Psoas muscle (tissue), 8 donors: ENCODE measurements around the gene HLA-DMA. TPM values are rescaled to one million over a fixed set of nuclear protein-coding genes. Genes with fewer than 3 reads are reported as not detected.
"Not testable (repeated sequence)": the region's sequence is repeated elsewhere in the genome, so short reads cannot be mapped to it uniquely, and the experiment has no call there.

Experiments
- ATAC-seq, 4 donors: fragments of 200-7000 bp; cut with Tn5 transposase; one replicate each; pipeline ENCODE4 v1.9.1; 2020; ENCODE audit warnings: moderate library complexity in 3 of 4, mild to moderate bottlenecking in 2 of 4
- DNase-seq, 2 donors: peaks; one replicate each; pipeline ENCODE4 v3.0.0-alpha.2; 2020
- H3K27ac ChIP-seq: fragments of 200-600 bp; one replicate; pipeline ENCODE4 v1.8.0; 2022
- H3K27me3 ChIP-seq, 3 donors: fragments of 200-600 bp in 1 of 3; one replicate each; pipeline versions ENCODE4 v1.6.1 to v1.8.0; 2013 to 2022; ENCODE audit warnings: low read length in 2 of 3, mild to moderate bottlenecking in 2 of 3, moderate library complexity in 1 of 3; ENCODE audit not compliant: insufficient read depth in 3 of 3
- H3K36me3 ChIP-seq, 2 donors: fragments of 200-600 bp in 1 of 2; one replicate each; pipeline versions ENCODE4 v1.6.1 to v1.8.0; 2013 to 2022; ENCODE audit warnings: low read depth in 1 of 2, mild to moderate bottlenecking in 1 of 2, moderate library complexity in 1 of 2; ENCODE audit not compliant: insufficient read depth in 1 of 2
- H3K4me1 ChIP-seq: fragments of 200-600 bp; one replicate; pipeline ENCODE4 v1.8.0; 2022
- H3K4me3 ChIP-seq: fragments of 200-600 bp; one replicate; pipeline ENCODE4 v1.8.0; 2022; ENCODE audit warnings: mild to moderate bottlenecking
- H3K9me3 ChIP-seq: fragments of 200-600 bp; one replicate; pipeline ENCODE4 v1.8.0; 2022
- WGBS, 3 donors: extraction: QIAGEN DNeasy Blood & Tissue Kit; methylation state at CpG; one replicate each; pipeline versions ENCODE4 v1.1.6 to v1.1.7; 2013; 5-methylcytosine and 5-hydroxymethylcytosine counted together
- intact Hi-C, 2 donors: fragments of 100-400 bp; cut with DNase I; formaldehyde crosslinking; loops; one replicate each; pipeline versions ENCODE4 v1.11.0 to v1.14.2; 2022
- polyA plus RNA-seq, 3 donors: library from polyadenylated mRNA; stranded (reverse); fragments of 200-250 nt; gene quantifications; one replicate each; pipeline ENCODE4 v1.2.3, GENCODE V29; 2013
- total RNA-seq, 4 donors: library from RNA; stranded (reverse); fragmentation: NEBNext Ultra II Directional in 2 of 4; extraction: Animal tissue kit (Norgen Biotek cat#: 25700) in 2 of 4; gene quantifications; one replicate each; pipeline versions ENCODE4 v1.2.1 to v1.2.4, GENCODE V29; 2021 to 2023
- TF ChIP-seq, protein P1 (sequence below): fragments of 200-600 bp; IDR thresholded peaks from one replicate; pipeline ENCODE4 v1.8.0; 2022; ENCODE audit warnings: antibody characterized with exemption
- donor health status: healthy with polysubstance abuse.
- donor health status: DM: no; HTN: no; CAD: no; lungs with moderate emphysema.
- donor health status: Bipolar disorder and iron deficiency.
- donor health status: healthy.
- donor health status: DM: yes; HTN: yes; CAD: no.
- donor health status: DM: no; HTN: no; CAD: no.
- donor health status: DM: no; HTN: no; CAD: no.
- donor health status: DM: yes; HTN: yes; CAD: no.

The HLA-DMA gene
- total and polyA plus RNA-seq, 7 donors = 3.2 to 12.0 (median 7.3) TPM

DNA sequence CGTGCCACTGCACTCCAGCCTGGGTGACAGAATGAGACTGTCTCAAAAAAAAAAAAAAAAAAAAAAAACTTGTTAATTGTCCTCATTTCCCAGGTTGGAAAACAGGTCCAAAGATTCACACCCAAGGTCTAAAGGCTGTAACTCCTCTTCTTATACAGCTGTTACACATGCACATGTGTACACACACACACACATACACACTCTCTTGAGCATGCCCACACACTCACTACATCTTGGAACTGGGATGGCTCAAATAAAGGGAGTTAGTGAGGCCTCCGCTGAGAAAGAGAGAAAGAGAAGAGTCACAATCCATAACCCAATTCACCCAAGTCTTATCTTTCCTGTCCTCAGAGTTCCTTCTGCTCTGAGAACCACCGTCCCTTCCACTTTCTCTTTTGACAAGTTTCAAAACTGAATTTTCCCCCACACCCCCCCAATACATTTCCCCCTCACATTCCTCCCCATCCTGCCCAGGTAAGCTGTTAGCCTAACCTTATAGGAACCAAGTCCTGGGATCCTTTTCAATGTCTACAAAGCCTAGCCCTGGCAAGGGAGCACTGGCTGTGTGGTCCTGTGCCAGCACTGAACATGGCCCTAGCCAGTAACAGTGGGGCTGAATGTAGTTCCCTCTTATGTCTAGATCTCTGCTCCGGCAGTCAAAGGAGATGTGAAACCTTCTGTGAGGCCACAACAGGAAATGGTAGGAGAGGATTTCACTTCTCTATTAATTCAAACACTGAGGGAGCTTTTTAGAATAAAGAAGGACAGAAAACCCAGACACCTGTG, 8.8 kb downstream of the HLA-DMA start:
- 74 to 81% (median 79%) methylated on average over 4 of the region's 4 CpGs for WGBS, 3 donors
- Histone ChIP-seq H3K27me3 (no peaks in the 10 kb centered on the region), H3K27ac (no peak overlapping the region), H3K36me3 (no peaks in the 10 kb centered on the region), H3K4me1 (peaks cover 4% of the 10 kb centered on the region), H3K4me3 (no peak overlapping the region), H3K9me3 (peaks cover 5% of the 10 kb centered on the region)
- intact Hi-C loops = loop anchor here in 1 of 2 donors (5.0 kb wide), 1 partner anchor 52 kb away; no protein-coding TSS in a partner anchor
- DNase-seq (no peak), ATAC-seq (no peak)
- TF ChIP-seq, protein P1, sequence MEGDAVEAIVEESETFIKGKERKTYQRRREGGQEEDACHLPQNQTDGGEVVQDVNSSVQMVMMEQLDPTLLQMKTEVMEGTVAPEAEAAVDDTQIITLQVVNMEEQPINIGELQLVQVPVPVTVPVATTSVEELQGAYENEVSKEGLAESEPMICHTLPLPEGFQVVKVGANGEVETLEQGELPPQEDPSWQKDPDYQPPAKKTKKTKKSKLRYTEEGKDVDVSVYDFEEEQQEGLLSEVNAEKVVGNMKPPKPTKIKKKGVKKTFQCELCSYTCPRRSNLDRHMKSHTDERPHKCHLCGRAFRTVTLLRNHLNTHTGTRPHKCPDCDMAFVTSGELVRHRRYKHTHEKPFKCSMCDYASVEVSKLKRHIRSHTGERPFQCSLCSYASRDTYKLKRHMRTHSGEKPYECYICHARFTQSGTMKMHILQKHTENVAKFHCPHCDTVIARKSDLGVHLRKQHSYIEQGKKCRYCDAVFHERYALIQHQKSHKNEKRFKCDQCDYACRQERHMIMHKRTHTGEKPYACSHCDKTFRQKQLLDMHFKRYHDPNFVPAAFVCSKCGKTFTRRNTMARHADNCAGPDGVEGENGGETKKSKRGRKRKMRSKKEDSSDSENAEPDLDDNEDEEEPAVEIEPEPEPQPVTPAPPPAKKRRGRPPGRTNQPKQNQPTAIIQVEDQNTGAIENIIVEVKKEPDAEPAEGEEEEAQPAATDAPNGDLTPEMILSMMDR = no peak

DNA sequence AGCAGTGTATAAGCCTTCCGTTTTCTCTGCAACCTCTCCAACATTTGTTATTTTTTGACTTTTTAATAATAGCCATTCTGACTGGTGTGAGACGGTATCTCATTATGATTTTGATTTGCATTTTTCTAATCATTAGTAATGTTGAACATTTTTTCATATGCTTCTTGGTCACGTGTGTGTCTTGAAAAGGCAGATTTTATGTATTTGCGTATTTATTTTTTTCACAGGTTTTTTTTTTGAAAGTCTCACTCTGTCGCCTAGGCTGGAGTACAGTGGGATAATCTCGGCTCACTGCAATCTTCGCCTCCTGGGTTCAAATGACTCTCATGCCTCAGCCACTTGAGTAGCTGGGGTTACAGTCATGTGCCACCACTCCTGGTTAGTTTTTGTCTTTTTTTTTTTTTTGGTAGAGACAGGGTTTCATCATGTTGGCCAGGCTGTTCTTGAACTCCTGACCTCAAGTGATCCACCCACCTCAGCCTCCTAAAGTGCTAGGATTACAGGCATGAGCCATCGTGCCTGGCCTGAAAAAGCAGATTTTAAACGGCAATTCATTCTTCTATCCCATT, 10.3 kb downstream of the HLA-DMA start:
- not testable (repeated sequence) for H3K36me3 ChIP-seq, H3K9me3 ChIP-seq, H3K4me1 ChIP-seq, H3K27ac ChIP-seq, DNase-seq, H3K27me3 ChIP-seq, ATAC-seq, H3K4me3 ChIP-seq
- intact Hi-C loops = loop anchor here in 1 of 2 donors (5.0 kb wide), 1 partner anchor 50 kb away; no protein-coding TSS in a partner anchor
- WGBS, 3 donors = 77% methylated on average over 9 of the region's 9 CpGs

DNA sequence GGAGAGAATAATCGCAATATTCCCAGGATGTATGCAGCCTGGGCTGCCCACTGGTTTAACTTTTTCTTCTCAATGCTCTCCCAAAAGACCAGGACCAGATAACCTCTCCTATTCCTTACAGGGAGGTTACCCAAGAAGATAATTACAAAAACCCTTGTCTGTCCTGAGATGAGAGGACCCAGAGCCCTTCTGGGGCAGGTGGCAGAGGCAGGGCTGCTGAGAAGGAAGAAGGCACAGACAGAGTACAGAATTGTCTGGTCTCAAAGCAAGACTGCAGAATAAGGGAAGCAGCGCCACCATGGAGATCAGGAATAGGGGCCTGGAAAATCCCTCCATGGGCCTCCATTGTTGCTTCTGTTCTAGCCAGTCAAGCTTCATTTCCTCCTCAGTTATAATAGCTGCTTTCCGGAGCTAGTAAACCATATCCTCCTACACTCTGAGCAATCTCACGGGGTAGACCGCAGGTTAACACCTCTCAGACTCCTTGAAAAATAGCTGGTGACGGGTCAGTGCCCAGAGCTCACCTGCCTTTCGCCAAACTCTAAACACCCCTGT, 11.6 kb downstream of the HLA-DMA start:
- Histone ChIP-seq H3K36me3 (no peaks in the 10 kb centered on the region), H3K27ac (peak overlapping the region; percentile 50), H3K4me1 (peaks cover 4% of the 10 kb centered on the region), H3K4me3 (no peak overlapping the region), H3K27me3 (no peaks in the 10 kb centered on the region), H3K9me3 (peaks cover 4% of the 10 kb centered on the region)
- intact Hi-C loops = loop anchor here in 1 of 2 donors (5.0 kb wide), 1 partner anchor 49 kb away; no protein-coding TSS in a partner anchor
- WGBS, 3 donors = 59 to 69% (median 64%) methylated on average over 7 of the region's 7 CpGs
- ATAC-seq (peak in 2 of 4 donors; percentile 23 to 25), DNase-seq (no peak)
- TF ChIP-seq, protein P1 = no peak

DNA sequence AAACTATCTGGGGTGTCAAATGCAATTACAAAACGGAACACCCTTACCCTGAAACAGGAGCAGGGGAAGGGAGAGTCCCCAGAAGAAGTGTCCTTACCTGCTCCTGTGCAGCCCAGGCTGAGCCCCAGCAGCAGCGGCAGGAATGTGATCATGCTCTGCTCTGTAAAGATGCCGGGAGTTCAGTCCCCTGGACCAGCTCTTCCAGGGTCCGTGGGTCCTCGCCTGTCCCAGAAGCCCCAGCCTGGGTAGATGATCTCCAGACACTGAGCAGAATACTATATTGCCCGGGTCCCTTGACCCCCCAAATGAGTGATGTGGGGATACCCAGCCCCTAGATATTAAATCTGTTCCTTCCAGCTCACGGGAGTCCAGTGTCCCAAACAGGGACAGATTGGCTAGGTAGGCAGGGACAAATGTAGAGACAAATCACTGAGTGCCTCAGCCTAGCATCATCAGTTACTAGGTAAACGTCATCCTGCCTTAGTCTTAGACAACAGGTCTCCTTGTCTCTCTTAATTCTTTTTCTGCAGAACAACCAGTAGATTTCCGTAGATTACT, 12.2 kb downstream of the HLA-DMA start, which contains the start of gene HLA-DMB:
Gene HLA-DMB, minus strand, starts transcription at position 373 of the 558 bp plus-strand sequence. Its CDS starts 221 bp downstream, at position 152.
- Histone ChIP-seq H3K27ac (peak within 1 kb of the TSS; percentile 50), H3K36me3 (no peaks in the 10 kb centered on the region), H3K4me1 (peaks cover 4% of the 10 kb centered on the region), H3K27me3 (no peaks in the 10 kb centered on the region), H3K9me3 (no peaks in the 10 kb centered on the region), H3K4me3 (peak within 1 kb of the TSS; percentile 63)
- no peak for DNase-seq
- intact Hi-C loops = loop anchor here in 1 of 2 donors (5.0 kb wide), 1 partner anchor 48 kb away; no protein-coding TSS in a partner anchor
- TF ChIP-seq, protein P1 = no peak
- 10 to 26% (median 13%) methylated on average over 9 of the region's 9 CpGs for WGBS, 3 donors
- peak; percentile 97 to 100 (median 97) for ATAC-seq
